Measurements from ENCODE around the gene POPDC2.

GRCh38 chr3:119608405-119609000 is 51.9 kb downstream of the POPDC2 start:
- TF ChIP-seq GATA2 (IDR thresholded peaks at IDR 0.05; ENCODE audit: low read depth, low read length) (no peak), GATA3 (IDR thresholded peaks at IDR 0.05; ENCODE audit: low read depth, low read length) (no peak)
